ENCODE measurements around the gene ADGRG1.
"Not testable (repeated sequence)": the region's sequence is repeated elsewhere in the genome, so short reads cannot be mapped to it uniquely, and the experiment has no call there.

The ADGRG1 gene

DNA sequence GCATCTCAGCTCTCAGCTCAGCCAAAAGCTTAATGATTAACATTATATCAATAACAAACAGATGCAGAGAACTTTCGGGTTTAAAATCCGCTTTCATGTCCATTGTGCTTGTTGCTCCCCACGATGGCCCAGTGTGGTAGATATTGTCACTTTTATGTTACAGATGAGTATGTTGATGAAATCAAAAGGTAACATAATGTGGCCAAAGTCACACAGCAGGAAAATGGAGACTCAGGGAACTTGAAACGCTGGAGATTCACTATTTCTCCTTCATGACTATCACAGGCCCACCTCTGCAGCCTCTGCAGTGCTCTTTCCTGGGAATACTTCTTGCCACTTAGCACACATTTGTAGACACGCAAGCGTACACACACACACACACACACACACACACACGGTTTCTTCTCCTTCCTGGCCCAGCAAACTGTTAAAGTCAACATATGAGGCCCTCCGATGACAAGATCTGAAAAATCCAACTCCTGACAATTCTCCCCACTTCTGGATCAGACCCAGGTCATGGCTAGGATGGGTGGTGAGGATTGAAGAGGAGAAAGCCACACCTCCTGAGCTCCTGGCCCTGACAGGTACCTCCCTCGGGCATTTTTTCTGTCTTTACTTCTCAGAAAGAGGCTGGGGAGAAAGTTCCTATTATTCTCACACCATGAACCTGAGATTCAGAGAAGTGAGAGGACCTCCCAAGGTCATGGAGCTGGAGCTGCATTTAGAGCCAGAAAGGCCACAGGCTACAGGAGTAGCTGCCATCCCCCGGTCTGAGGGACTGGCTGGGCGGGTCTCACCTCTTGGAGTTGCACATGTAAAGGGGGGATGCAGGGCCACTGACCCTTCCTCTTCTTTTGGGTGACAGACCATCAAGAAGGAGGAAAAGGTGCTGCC, 75.8 kb downstream of the ADGRG1 start:
- FAIRE-seq = no peak

DNA sequence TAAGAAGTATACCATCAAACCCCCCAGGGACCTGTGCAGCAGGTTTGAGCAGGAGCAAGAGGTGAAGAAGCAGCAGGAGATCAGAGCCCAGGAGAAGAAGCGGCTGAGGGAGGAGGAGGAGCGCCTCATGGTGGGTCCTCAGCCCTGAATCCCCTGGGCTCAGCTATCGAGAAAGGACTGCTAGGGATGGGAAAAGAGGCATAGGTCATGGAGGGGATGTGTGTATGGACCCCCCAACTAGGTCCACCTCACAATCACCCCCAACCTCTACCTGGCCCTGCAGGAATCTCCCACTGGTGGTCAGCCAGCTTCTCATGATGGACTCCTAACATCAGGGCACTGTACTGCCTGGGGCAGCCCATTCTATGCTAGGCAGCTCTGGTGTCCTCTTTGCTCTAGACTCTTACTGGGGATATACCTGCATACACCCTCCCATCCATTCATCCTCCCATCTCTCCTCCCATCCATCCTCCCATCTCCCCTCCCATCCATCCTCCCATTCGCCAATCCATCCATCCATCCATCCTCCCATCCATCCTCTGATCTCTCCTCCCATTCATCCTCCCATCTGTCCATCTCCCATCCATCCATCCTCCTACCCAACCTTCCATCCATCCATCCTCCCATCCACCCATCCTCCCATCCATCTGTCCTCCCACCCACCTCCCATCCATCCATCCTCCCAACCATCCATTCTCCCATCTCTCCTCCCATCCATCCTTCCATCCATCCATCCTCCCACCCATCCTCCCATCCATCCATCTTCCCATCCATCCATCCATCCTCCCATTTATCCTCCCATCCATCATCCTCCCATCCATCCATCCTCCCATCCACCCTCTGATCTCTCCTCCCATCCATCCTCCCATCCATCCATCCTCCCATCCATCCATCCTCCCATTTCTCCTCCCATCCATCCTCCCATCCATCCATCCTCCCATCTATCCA, 76.7 kb downstream of the ADGRG1 start:
- FAIRE-seq = no peak

DNA sequence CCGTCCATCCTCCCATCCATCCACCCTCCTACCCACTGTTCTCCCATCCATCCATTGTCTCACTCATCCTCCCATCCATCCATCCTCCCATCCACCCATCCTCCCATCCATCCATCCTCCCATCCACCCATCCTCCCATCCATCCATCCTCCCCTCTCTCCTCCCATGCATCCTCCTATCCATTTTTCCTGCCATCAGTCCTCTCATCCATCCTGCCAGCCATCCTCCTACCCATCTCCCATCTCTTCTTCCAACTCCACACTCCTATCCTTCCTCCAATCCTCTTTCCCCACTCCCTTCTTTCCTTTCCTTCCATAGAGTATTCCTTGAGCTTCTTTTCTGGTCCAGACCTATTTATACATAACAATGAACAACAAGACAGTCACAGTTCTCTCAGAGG, 78.3 kb downstream of the ADGRG1 start:
- FAIRE-seq = no peak

DNA sequence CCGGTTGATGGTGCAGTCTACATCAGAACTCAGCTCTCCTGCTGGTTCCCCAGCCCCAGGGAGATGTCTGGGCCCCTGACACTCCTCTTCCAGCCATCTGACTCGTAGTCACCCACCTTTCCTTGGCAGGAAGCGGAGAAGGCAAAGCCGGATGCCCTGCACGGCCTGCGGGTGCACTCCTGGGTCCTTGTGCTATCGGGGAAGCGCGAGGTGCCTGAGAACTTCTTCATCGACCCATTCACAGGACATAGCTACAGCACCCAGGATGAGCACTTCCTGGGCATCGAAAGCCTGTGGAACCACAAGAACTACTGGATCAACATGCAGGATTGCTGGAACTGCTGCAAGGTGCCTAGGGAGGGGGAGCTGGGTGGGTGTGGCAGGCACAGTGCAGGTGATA, 78.9 kb downstream of the ADGRG1 start:
- no peak for FAIRE-seq

DNA sequence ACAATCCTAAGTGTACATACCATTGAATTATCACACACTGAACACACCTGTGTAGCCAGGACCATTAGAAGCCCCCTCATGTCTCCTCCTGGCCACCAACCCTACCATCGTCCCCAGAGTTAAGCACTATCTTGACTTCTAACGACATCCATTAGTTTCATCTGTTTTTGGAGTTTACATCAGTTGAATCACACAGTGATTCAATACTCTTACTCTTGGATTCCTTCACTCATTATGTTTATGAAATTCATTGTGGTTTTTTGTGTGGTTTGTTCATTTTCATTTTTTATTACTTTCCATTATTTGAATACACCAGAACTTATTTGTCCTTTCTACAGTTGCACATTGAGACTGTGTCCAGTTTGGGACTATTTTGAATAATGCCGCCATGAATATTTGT, 79.7 kb downstream of the ADGRG1 start:
- no peak for FAIRE-seq

DNA sequence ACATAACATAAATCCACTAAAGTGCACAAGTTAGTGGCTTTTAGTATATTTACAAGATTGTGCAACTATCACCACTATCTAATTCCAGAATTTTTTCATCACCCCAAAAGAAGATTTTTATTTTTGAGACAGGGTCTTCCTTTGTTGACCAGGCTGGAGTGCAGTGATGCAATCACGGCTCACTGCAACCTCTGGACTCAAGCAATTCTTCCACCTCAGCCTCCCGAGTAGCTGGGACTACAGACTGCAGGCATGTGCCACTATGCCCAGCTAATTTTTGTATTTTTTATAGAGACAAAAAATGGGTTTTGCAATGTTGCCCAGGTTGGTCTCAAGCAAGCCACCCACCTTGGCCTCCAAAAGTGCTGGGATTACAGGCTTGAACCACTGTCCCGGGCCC, 81.2 kb downstream of the ADGRG1 start:
- FAIRE-seq = no peak

DNA sequence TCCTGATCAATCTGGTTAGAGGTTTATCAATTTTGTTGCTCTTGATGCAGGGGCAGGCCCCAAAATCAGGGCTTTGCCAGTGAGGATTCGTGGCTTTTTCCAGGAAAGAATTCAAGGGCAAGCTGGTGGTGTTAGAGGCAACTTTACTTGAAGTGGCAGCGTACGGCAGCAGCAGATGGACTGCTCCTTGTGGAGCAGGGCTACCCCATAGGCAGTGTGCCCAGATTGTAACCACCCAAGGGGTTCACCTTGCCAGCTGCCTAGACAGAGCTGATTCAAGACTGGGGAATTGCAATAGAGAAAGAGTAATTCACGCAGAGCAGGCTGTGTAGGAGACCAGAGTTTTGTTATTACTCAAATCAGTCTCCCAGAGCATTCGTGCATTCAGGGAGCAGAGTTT, 82.9 kb downstream of the ADGRG1 start:
- FAIRE-seq = no peak

DNA sequence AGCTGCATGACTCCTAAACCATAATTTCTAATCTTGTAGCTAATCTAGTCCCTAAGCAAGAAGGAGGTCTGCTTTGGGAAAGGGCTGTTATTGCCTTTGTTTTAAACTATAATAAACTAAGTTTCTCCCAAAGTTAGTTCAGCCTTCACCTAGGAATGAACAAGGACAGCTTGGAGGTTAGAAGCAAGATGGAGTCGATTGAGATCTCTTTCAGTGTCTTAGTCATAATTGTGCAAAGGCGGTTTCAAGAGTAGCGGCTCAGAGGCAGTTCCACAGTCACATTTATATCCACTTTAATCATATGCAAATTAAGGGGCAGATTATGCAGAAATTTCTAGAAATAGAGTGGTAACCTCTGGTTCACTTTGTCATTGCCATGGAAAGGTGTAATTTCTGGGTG, 83.6 kb downstream of the ADGRG1 start:
- FAIRE-seq = no peak

DNA sequence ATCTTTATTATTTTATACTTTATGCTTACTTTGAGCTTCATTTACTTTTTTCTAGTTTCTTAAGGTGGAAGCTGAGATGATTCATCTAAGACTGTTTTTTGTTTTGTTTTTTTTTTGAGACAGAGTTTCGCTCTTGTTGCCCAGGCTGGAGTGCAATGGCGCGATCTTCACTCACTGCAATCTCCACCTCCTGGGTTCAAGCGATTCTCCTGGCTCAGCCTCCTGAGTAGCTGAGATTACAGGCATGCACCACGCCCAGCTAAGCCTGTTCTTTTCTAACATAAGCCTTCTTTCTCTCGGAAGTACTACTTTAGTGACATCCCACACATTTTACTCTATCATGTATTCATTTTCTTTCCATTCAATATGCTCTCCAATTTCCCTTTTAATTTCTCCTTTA, 84.1 kb downstream of the ADGRG1 start:
- not testable (repeated sequence) for FAIRE-seq

DNA sequence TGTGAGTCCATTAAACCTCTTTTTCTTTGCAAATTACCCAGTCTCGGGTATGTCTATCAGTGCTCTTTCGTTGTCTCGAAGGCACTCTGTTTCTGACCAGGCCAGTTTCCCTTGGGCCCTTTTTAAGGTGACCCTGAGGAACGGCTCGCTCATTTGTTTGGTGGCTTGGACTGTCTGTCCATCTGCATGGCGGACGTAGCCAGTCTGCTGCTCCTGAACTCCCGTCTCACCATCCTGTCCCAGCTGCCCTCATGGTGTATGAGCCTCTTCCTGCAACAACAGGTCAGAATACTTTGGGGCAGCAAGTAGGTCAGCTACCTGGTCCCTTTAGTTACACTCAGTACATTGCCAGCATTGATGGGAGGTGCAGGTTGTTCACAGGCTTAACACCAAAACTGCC, 85.2 kb downstream of the ADGRG1 start:
- no peak for FAIRE-seq

DNA sequence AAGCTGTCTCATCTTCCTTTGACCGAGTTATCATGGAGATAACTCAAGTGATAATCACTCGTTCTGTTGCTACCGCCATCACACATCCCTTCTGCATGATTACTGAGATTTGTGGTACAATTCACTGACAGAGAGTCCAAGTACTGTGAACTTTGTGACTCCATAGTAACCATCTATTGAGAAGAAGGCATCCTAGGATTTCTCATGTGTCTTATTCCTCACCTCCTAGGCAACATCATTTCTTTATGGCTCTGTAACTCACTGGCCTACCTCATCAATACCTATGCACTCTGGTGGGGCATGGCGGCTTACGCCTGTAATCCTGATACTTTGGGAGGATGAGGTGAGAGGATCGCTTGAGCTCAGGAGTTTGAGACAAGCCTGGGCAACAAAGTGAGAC, 85.6 kb downstream of the ADGRG1 start:
- no peak for FAIRE-seq
